Loucy (cell line): ENCODE data around the gene SUGP2.

Source experiments
- CTCF ChIP-seq: fragments of 200-600 bp; sonication (generic); conservative IDR thresholded peaks from 2 replicates; pipeline ENCODE4 v1.5.1; 2014; ENCODE audit warnings: mild to moderate bottlenecking, antibody characterized with exemption, low read length
- EZH2phosphoT487 ChIP-seq: fragments of 200-600 bp; IDR thresholded peaks from 2 replicates; pipeline ENCODE4 v1.6.1; 2018; ENCODE audit warnings: antibody characterized with exemption, mild to moderate bottlenecking, moderate library complexity, borderline replicate concordance

- no peak for TF ChIP-seq CTCF
- TF ChIP-seq EZH2phosphoT487 = no peak
Observed at GRCh38 chr19:18980432-18981020, 52.8 kb downstream of the SUGP2 start.
